HG02571 (cell line): Measurements from ENCODE around the gene MAP7D1.
"Not testable (repeated sequence)": the region's sequence is repeated elsewhere in the genome, so short reads cannot be mapped to it uniquely, and the experiment has no call there.

ENCODE experiments used
- ATAC-seq: cut with Tn5 transposase; IDR thresholded peaks from one replicate; pipeline ENCODE4 v1.9.1; 2021; ENCODE audit warnings: mild to moderate bottlenecking, moderate library complexity; ENCODE audit not compliant: unreplicated experiment

Gene MAP7D1

DNA sequence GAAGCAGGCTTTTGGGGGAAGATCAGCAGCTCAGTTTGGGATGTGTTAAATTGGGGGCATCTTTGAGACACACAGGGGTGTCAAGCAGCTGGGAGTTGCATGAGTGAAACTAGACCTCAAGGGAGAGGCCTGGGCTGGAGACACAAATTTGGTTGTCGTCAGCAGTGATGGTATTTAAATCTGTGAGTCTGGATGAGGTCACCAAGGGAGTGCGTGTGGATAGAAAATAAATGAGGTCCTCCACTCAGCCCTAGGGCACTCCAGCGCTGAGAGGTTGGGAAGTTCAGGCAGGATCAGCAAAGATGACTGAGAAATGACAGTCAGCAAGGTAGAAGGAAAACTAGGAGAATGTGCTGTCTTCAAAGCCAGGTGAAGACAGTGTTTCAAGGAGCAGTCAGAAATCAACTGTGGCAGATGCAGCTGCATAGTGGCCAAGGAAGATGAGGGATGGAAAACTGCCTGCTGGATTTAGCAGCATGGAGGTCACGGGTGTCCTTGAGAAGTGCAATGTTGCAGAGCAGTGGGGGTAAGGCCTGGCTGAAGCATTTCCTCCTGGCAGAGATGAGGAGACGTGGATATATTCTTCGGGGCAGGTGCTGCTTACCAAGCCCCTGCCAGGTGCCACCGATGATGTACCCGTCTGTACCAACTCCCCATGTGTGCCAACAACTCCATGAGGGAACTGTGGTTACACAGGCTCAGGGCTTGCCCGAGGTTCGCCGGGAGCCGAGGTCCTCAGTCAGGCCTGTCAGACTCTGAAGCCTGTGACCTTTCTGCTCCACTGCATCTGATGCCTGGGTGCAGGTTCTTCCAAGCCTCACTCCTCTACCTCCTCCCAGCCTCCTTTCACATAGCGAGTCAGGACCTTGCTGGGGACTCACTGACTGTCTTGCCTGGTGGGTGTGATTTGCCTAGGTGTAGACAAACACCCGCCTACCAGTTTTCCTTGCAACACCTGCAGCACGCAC lies 11.3 kb downstream of the MAP7D1 start:
- no peak for ATAC-seq

DNA sequence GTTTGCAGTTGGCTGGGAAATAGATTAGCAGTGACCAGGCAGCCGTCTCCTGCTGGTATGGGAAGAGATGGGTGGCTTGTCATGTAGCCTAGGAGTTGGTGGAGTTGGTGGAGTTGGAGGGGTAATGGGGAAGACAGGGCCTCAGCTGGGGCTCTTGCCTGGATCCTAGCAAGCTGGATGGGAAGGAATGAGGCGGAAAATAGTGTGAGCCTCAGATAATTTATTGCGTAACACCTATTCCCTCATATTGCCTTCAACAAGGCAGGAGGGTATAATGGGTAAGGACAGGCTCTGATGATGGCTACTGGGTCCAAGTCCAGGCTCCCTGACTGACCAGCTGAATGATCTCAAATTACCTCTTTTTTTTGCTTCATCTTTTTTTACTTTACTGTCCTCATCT lies 12.6 kb downstream of the MAP7D1 start:
- no peak for ATAC-seq

DNA sequence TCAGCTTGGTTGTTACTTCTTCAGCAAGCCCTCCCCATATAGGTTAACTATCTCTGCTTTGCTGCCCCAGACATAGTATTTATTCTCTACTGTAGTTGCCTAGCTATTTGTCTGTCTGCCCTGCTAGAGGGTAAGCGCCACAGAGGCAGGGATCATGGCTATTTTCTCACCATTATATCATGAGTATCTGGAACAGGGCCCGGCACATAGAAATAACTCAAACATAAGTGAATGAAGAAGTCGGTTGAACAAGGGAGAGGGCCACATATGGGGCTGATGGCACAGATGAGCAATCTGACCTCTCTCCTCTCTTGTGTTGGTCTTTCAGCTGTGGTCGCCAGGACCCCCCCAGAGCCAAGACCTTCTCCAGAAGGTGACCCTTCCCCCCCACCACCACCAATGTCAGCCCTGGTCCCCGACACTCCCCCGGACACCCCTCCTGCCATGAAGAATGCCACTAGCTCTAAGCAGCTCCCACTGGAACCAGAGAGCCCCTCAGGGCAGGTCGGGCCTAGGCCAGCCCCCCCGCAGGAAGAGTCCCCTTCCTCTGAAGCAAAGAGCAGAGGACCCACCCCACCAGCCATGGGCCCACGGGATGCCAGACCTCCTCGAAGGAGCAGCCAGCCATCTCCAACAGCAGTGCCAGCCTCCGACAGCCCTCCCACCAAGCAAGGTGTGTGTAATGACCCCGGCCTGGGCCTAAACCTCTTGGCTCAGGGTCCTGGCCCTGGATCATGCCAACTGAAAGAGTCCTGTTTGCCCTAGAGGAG lies 14.9 kb downstream of the MAP7D1 start:
- no peak for ATAC-seq

DNA sequence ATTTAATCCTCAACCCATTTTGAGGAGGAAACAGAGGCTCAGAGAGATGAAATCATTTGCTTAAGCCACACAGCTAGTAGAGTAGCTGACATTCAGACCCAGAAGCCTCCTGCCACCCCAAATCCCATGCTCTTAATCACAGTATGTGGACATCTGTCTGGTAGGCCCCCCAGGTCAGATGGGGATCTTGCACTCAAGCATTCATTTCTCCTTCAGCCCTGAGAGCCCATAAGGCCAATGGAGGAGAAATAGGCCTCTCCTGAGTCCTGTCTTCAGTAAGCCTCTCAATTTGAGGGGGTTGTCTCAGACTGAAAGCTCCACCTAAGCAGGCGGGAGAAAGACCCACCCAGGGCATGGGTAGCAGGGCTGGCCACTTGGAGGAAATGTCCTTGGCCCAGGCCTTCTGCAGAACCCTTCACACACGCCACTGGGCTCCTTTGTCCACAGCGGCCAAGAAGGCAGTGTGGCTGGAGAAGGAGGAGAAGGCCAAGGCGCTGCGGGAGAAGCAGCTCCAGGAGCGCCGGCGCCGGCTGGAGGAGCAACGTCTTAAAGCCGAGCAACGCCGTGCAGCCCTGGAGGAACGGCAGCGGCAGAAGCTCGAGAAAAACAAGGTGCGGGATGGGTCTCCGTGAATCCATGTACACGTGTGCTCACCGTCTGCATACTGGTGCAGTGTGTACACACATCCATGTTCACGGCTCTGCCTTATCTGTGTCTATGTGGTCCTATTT lies 16.2 kb downstream of the MAP7D1 start:
- no peak for ATAC-seq

DNA sequence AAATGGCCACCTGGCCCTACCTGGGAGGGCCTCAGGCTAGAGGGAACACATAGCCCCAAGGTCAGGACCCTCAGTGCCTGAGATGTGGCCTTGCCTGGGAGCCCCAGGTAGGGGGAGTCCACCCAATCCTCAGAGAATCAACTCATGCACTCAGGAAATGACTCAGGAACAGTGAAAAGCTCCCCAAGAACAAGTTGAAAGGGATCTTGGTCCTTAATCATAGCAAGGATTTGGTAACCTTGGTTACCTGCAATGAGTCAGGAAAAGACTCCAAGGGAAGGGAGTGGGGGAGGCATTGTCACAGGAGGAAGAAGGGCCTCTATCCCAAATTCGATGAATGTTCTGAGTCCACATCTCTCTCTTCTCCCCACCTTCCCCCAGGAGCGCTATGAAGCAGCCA lies 17.0 kb downstream of the MAP7D1 start:
- no peak for ATAC-seq

DNA sequence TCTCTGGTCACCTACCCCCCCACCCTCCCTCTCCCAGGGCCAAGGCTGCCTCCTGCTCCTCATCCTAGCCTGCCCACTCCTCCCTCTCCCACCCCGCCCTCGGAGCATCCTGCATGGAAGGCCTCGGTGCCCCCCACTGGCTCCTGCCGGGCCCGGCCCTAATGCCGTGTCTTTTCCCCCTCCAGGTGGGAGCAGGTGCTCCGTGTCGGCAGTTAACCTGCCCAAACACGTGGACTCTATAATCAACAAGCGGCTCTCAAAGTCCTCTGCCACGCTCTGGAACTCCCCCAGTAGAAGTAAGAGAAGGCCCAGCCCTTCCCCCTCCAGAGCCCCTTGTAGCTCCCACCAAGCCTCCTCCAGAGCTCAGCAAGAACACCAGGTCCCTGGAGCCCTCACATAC lies 18.8 kb downstream of the MAP7D1 start:
- ATAC-seq: no peak

DNA sequence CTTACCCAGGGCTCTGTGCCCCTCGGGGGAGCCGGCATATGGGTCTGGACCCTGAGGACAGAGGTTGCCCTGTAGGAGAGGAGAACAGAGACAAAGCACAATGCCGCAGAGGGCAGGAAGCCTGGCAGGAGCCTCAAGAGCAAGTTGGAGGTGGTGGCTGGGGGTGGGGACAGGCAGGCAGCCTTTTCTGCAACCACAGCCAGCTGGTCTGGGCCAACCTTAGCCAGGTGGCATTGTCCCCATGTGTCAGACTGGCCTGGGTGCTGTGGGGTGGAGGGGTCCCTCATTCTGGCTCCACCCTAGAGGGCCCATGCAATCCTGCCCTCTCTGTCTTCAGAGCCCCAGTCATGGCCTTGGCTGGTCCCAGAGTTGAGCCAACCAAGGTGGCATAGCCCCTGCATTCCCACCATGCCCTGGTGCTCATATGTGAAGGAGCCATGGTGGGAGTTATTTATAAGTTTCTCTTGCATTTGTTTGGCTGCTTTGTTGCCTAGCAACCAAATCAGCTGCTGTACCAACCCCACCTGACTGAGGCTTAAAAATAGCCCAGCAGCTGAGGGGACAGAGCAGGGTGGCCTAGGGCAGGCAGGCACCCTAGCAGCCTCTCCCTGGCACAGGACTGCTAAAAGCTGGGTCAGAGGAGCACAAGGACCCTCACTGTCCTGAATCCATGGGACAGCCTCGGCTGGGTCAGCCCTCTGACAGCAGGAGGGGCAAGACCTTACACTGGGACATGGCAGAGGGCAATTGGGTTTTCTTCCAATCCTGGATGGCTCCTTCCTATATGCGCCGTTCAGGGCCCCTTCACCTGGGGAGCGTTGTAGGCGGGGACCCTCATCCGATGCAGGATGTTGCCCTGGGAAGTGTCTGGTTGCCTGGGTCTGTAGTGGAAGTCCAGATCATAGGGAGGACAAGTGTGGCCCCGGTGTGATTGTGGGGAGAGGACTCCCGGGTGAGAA lies 19.5 kb downstream of the MAP7D1 start:
- ATAC-seq: no peak

DNA sequence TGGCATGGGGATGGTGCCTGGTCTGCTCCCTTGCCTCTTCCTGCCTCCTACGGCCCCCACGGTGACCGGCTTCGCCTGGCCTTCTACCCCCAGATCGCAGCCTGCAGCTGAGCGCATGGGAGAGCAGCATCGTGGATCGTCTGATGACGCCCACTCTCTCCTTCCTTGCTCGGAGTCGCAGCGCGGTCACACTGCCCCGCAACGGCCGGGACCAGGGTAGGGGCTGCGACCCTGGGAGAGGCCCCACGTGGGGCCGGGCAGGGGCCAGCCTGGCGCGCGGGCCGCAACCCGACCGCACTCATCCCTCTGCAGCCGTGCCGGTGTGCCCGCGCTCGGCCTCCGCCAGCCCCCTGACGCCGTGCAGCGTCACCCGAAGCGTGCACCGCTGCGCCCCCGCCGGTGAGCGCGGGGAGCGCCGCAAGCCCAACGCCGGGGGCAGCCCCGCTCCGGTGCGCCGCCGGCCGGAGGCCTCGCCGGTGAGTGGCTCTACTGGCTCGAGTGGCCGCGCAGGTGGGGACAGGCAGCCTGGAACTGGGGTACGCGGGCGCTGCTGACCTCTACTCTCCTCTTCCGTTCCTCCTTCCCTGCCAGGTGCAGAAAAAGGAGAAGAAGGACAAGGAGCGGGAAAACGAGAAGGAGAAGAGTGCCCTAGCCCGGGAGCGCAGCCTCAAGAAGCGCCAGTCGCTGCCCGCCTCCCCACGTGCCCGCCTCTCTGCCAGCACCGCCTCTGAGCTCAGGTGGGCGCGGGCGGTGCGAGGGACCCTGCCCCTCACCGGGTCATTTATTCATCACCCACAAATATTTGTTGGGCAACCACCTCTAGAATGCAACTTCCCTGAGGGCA lies 20.4 kb downstream of the MAP7D1 start:
- no peak for ATAC-seq

DNA sequence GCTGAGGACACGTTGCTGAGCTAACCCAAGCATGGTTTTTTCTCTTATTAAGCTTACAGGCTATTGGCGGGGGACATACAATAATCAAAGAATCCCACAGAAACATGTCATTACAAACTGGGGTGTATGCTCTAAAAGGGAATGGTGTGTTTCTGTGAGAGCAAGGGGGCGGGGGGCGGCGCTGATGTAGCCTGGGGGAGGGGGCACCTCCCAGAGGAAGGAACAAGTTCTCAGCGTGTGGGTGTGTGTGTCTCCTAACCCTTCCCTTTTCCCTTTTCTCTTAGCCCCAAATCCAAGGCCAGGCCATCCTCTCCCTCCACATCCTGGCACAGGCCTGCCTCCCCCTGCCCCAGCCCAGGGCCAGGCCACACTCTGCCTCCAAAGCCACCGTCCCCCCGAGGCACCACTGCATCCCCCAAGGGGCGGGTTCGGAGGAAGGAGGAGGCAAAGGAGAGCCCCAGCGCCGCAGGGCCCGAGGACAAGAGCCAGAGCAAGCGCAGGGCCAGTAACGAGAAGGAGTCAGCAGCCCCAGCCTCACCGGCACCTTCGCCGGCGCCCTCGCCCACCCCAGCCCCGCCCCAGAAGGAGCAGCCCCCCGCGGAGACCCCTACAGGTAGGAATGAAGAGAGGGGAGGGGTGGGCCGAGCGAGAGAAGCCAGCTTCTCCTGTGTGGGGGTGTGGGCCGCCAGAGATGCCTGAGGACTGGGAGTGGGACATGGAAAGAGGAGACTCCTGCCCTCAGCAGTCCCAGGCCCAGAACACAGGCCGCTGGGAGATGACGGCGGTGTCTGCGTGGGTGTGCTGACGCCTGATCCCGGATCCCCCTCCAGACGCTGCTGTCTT lies 21.9 kb downstream of the MAP7D1 start:
- no peak for ATAC-seq

DNA sequence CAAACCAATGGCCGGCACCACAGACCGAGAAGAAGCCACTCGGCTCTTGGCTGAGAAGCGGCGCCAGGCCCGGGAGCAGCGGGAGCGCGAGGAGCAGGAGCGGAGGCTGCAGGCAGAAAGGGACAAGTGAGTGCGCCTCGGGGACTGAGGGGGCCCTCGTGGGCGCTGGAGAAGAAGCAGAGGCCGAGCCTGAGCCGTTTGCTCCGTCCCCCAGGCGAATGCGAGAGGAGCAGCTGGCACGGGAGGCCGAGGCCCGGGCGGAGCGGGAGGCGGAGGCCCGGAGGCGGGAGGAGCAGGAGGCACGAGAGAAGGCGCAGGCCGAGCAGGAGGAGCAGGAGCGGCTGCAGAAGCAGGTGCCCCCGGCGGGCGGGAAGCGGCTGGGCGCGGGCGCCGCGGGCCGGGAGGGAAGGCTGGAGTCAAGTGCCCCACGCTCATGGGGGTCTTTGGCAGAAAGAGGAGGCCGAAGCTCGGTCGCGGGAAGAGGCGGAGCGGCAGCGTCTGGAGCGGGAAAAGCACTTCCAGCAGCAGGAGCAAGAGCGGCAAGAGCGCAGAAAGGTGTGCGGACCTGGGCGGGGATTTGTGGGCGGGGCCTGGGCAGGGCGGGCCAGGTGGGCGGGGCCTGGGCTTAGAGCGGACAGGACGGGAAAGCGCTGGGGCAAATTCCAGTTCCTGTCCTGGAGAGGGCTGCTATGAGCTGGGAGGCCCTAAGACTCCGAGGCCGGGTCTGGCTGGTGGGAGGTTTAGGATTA lies 22.7 kb downstream of the MAP7D1 start:
- no peak for ATAC-seq

DNA sequence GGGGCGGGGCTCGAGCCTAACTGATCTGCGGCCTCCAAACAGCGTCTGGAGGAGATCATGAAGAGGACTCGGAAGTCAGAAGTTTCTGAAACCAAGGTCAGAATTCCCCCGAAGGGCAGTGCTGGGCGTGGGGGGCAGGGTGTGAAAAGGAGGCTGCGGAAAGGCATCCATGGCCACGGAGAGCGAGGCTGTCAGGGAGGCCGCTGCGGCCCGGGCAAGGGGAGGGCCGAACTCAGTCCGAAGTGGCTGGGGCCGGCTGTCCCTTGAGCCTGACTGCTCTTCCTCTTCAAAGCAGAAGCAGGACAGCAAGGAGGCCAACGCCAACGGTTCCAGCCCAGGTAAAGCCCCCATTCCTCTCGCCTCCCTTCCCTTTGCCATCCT lies 23.2 kb downstream of the MAP7D1 start:
- no peak for ATAC-seq

DNA sequence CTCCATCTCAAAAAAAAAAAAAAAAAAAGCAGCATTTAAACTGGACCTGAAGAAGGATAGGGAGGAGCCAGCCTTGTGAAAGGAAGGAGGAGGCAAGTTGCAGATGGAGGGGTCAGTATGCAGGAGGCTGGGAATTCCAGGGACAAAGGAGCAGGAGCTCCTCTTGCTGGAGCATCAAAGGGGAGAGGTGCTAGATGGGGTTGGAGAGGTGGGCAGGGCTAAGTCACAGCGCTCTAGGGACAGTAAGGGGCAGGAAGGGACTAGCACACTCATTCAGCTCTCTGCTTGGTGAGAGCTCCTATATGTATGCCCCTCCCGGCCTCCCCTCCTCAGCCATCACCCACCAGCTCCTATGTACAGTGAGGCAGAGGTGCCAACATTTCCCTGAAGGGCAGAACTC lies 26.8 kb downstream of the MAP7D1 start:
- no peak for ATAC-seq

DNA sequence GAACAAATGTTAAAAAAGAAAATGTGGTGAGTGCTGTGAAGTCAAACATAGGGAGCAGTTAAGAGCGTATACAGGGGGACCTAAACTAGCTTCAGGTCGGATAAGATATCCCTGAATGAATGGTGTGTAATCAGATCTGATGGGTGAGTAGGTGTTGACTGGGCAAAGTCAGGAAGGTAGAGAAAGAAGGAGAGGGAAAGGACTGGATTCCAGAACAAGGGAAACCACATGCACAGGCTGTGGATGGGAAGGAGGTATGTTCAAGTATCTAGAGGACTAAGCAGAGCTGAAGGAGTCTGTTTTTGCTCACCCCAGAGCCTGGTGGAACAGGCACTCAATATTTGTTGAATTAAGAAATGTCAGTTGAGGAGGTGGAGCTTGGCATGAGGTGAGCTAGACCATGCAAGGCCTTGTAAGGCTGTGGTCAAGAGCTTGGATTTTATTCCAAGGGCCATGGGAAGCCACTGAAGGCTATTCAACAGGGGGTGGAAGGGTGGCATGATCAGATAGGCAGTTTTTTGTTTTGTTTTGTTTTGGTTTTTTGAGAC lies 27.4 kb downstream of the MAP7D1 start:
- ATAC-seq: no peak

DNA sequence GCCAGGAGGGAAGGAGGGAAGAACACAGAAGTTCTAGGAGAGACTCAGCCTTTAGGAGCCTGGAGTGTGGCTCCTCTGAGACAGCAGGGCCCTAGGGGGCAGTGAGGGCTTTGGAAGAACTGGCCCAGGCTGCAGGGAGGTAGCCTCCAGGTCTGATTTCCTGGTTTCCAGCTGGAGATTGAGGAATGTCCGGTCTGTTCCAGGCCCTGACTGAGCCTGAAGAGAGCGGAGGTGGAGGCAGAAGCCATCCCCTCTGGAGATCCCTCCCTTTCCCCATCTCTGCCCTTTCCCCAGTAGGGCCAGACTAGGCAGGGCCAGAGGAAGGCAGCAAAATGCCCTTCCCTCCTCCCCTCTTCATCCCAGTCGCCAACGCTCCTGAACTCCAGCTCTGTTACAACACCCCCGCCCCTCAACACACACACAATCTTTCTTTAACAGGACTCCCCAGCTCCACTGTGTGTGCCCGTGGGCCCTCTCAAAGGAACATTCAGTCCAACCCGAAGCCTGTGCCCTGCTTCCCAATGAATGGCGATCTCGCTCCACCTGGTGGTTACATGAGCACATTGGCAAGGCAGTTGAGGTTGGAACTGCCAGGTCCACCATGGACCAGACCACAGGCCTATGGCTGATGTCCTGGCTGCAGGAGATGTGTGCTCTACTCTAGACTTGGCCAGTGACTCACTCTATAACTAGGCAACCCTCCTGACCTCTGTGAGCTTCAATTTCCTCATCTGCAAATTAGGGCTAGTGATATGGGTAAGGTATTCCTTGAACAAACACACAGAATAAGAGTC lies 32.0 kb downstream of the MAP7D1 start:
- ATAC-seq: no peak

DNA sequence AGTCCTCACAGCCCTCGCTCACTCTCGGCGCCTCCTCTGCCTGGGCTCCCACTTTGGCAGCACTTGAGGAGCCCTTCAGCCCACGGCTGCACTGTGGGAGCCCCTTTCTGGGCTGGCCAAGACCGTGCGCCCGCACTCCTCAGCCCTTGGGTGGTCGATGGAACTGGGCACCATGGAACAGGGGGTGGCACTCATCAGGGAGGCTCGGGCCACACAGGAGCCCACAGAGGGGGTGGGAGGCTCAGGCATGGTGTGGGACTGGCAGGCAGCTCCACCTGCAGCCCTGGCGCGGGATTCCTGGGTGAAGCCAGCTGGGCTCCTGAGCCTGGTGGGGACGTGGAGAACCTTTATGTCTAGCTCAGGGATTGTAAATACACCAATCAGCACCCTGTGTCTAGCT lies 40.8 kb downstream of the MAP7D1 start:
- ATAC-seq: not testable (repeated sequence)

DNA sequence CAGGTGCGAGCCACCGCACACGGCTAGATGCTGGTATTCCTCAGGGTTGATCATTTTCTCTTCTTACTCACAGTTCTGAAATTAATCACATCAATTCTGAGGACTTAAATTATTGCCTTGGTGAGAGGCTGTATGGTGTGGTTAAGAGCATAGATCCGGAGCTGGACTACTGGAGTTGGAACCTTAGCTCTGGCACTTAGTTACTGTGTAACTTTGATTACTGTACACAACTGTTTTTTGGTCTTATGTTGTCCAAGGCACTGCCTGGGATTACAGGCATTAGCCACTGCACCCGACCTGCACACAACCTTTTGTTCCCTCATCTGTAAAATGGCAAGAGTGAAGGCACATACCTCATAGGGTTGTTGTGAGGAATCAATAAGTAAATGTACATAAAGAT lies 42.7 kb downstream of the MAP7D1 start:
- ATAC-seq: no peak
